Endothelial cell of umbilical vein (primary cell): ENCODE measurements around the gene RTP1. TPM values are rescaled to one million over a fixed set of nuclear protein-coding genes. Genes with fewer than 3 reads are reported as not detected.

Experiments used
- BruUV-seq: library from RNA; stranded (reverse); fragments of 400-500 nt; replicated peaks from 2 replicates; lab custom pipeline; 2021; lab: Mats Ljungman, UMichigan
- CTCF ChIA-PET: fragments of 300-600, 350-600 bp; sonication (Branson Sonifier 250); formaldehyde crosslinking; loops from one replicate; lab custom pipeline; 2021; ENCODE audit warnings: antibody characterized with exemption, inconsistent platforms; lab: Charles Lee
- POLR2A ChIA-PET: fragments of 300-600, 350-600 bp; sonication (Branson Sonifier 250); formaldehyde crosslinking; loops from one replicate; lab custom pipeline; 2021; ENCODE audit warnings: antibody characterized with exemption, inconsistent platforms; lab: Charles Lee
- DNase-seq: peaks from one replicate; pipeline ENCODE4 v3.0.0-alpha.2; 2011; ENCODE audit warnings: low read depth, low spot score
- FAIRE-seq: peaks from 2 replicates; lab custom pipeline; 2011; peaks lifted over from hg19 to GRCh38; lab: Jason Lieb, UNC
- H2AFZ ChIP-seq: 2 replicates; pipeline ENCODE4 v1.6.0; 2012; ENCODE audit warnings: low read depth, low read length, control low read depth, inconsistent platforms
- H3K27ac ChIP-seq: 2 replicates; pipeline ENCODE4 v1.5.1; 2011; ENCODE audit warnings: low read depth, mild to moderate bottlenecking, control low read depth, low read length, moderate library complexity; ENCODE audit not compliant: insufficient read depth
- H3K27me3 ChIP-seq, 2 experiments: 2 replicates each; pipeline versions ENCODE4 v1.6.0 to v1.6.1; 2011; ENCODE audit warnings: low read length in 2 of 2, mixed read lengths in 1 of 2; ENCODE audit not compliant: control insufficient read depth in 2 of 2, insufficient read depth in 2 of 2
- H3K36me3 ChIP-seq, 2 experiments: 2 replicates in 1 of 2; 3 replicates in 1 of 2; pipeline ENCODE4 v1.5.1; 2011; ENCODE audit warnings: low read length in 2 of 2, mild to moderate bottlenecking in 1 of 2, moderate library complexity in 1 of 2; ENCODE audit not compliant: control insufficient read depth in 2 of 2, insufficient read depth in 2 of 2; ENCODE audit errors: extremely low read depth in 1 of 2
- H3K4me1 ChIP-seq: 3 replicates; pipeline ENCODE4 v1.5.1; 2011; ENCODE audit warnings: mild to moderate bottlenecking, low read length; ENCODE audit not compliant: control insufficient read depth, insufficient read depth; ENCODE audit errors: extremely low read depth
- H3K4me2 ChIP-seq: 2 replicates; pipeline ENCODE4 v1.6.1; 2011; ENCODE audit warnings: low read length, control low read depth, mixed read lengths; ENCODE audit not compliant: insufficient read depth
- H3K4me3 ChIP-seq, 3 experiments: fragments of 200-600 bp in 1 of 3; sonication (generic), shearing (Covaris generic) in 1 of 3; replicated peaks in 1 of 3; 2 replicates each; pipeline ENCODE4 v1.5.1; 2011 to 2016; ENCODE audit warnings: control low read depth in 3 of 3, low read length in 3 of 3, mild to moderate bottlenecking in 2 of 3, inconsistent platforms in 1 of 3, low read depth in 1 of 3, moderate library complexity in 1 of 3; ENCODE audit not compliant: insufficient read depth in 1 of 3
- H3K79me2 ChIP-seq: 2 replicates; pipeline ENCODE4 v1.6.0; 2012; ENCODE audit warnings: low read length, inconsistent platforms; ENCODE audit not compliant: control insufficient read depth, insufficient read depth
- H3K9ac ChIP-seq: replicated peaks from 2 replicates; pipeline ENCODE3; 2011; ENCODE audit warnings: low read length, control low read depth; ENCODE audit not compliant: insufficient read depth; ENCODE audit errors: extremely low read depth
- H3K9me1 ChIP-seq: replicated peaks from 3 replicates; pipeline ENCODE4 v1.6.0; 2011; ENCODE audit warnings: mild to moderate bottlenecking, low read length; ENCODE audit not compliant: control insufficient read depth, insufficient read depth; ENCODE audit errors: extremely low read depth
- H3K9me3 ChIP-seq: replicated peaks from 2 replicates; pipeline ENCODE4 v1.5.1; 2012; ENCODE audit warnings: low read length, inconsistent platforms; ENCODE audit not compliant: control insufficient read depth, insufficient read depth
- H4K20me1 ChIP-seq: replicated peaks from 2 replicates; pipeline ENCODE3; 2011; ENCODE audit warnings: mild to moderate bottlenecking, low read length; ENCODE audit not compliant: control insufficient read depth, insufficient read depth; ENCODE audit errors: extremely low read depth
- CTCF ChIP-seq, 2 donors: IDR thresholded peaks; 1 replicate in 1 of 2; 2 replicates in 1 of 2; pipeline ENCODE4 v1.5.1; 2011; ENCODE audit warnings: low read length in 2 of 2, mild to moderate bottlenecking in 2 of 2, moderate library complexity in 2 of 2, control low read depth in 1 of 2, inconsistent platforms in 1 of 2, low read depth in 1 of 2; ENCODE audit not compliant: insufficient read depth in 1 of 2; ENCODE audit errors: extremely low read depth in 1 of 2
- EZH2 ChIP-seq: IDR thresholded peaks from 2 replicates; pipeline ENCODE4 v1.6.1; 2012; ENCODE audit warnings: borderline replicate concordance, low read depth, mild to moderate bottlenecking, moderate library complexity, low read length, inconsistent platforms; ENCODE audit not compliant: severe bottlenecking
- FOS ChIP-seq: IDR thresholded peaks from 2 replicates; pipeline ENCODE4 v1.6.1; 2011; ENCODE audit warnings: mild to moderate bottlenecking, low read length, moderate library complexity, borderline replicate concordance; ENCODE audit not compliant: insufficient read depth
- GATA2 ChIP-seq: IDR thresholded peaks from 2 replicates; pipeline ENCODE4 v1.7.0; 2011; ENCODE audit warnings: low read depth, mild to moderate bottlenecking, moderate library complexity, mixed read lengths, low read length; ENCODE audit not compliant: insufficient read length, insufficient read depth
- JUN ChIP-seq: IDR thresholded peaks from 2 replicates; pipeline ENCODE4 v1.6.1; 2011; ENCODE audit warnings: borderline replicate concordance, low read depth; ENCODE audit not compliant: insufficient read length, insufficient read depth
- MAX ChIP-seq: IDR thresholded peaks from 2 replicates; pipeline ENCODE4 v1.6.1; 2011; ENCODE audit not compliant: insufficient read depth, insufficient read length
- MYC ChIP-seq: IDR thresholded peaks from one replicate; pipeline ENCODE4 v1.6.1; 2011; ENCODE audit warnings: mild to moderate bottlenecking, low read depth, low read length
- POLR2A ChIP-seq: IDR thresholded peaks from 2 replicates; pipeline ENCODE4 v1.6.1; 2012; ENCODE audit warnings: low read depth, mild to moderate bottlenecking, control low read depth, low read length
- POLR2AphosphoS5 ChIP-seq: IDR thresholded peaks from 2 replicates; pipeline ENCODE4 v1.6.1; 2012; ENCODE audit warnings: low read depth, mild to moderate bottlenecking, control low read depth, low read length, moderate library complexity; ENCODE audit not compliant: insufficient read depth
- dilution Hi-C: fragments of 300-500 bp; cut with MboI; formaldehyde crosslinking; loops from one replicate; pipeline ENCODE4 v1.15.0; 2019; ENCODE audit warnings: low sequenced_read_pairs; ENCODE audit not compliant: extremely low pct_ligation_motif_present
- intact Hi-C: fragments of 100-400 bp; cut with micrococcal nuclease; formaldehyde crosslinking; loops from one replicate; pipeline ENCODE4 v1.10.0; 2022
- polyA plus RNA-seq, 4 experiments: library from polyadenylated mRNA; depleted of rRNA in 3 of 4; stranded (reverse) in 3 of 4; unstranded in 1 of 4; fragments of >200 nt; gene quantifications; 2 replicates each; pipeline versions ENCODE4 v1.2.1 to v1.2.3, GENCODE V29; 2011 to 2012; ENCODE audit warnings: missing spikeins in 1 of 4
- total RNA-seq: library from RNA; stranded (reverse); gene quantifications from 2 replicates; pipeline ENCODE4 v1.2.3, GENCODE V29; 2021

The RTP1 gene
- total and polyA plus RNA-seq, 2 donors (not counting 3 experiments of a cell fraction or from before 2014, with no cell fraction given) = not detected

- H3K36me3 ChIP-seq = no peaks in the 10 kb centered on the region
- intact Hi-C loops = no loop called here
- POLR2A ChIA-PET = no interaction called here
- H4K20me1 ChIP-seq = no peaks in the 10 kb centered on the region
- no TSS peak for BruUV-seq
- H3K4me3 ChIP-seq = no peak overlapping the region
- no peaks in the 10 kb centered on the region for H3K27me3 ChIP-seq
- no peak overlapping the region for H2AFZ ChIP-seq
- dilution Hi-C loops = no loop called here
- no peaks in the 10 kb centered on the region for H3K9me3 ChIP-seq
- FAIRE-seq (no peak), DNase-seq (no peak)
- H3K27ac ChIP-seq = no peak overlapping the region
- no peaks in the 10 kb centered on the region for H3K4me1 ChIP-seq
- CTCF ChIA-PET = interaction anchor here (0.6 to 9.1 kb wide), 10 partner anchors 11 to 1994 kb away, joined by 3 to 396 read pairs (median 5); no protein-coding TSS in a partner anchor
- no peak for TF ChIP-seq CTCF (IDR thresholded peaks at IDR 0.05; ENCODE audit: extremely low read depth in 1 of 2, insufficient read depth in 1 of 2, low read depth in 1 of 2, low read length in 2 of 2)
- TF ChIP-seq POLR2AphosphoS5 = no peak
- no peak for TF ChIP-seq MYC
- TF ChIP-seq POLR2A = no peak
- no peak for TF ChIP-seq FOS
- no peak for TF ChIP-seq GATA2
- TF ChIP-seq MAX = no peak
- no peak for TF ChIP-seq EZH2
- TF ChIP-seq JUN = no peak
- no peaks in the 10 kb centered on the region for H3K9me1 ChIP-seq
- H3K4me2 ChIP-seq = no peak overlapping the region
- H3K9ac ChIP-seq = no peak overlapping the region
- no peaks in the 10 kb centered on the region for H3K79me2 ChIP-seq
Observed at GRCh38 chr3:187223799-187224198, 26.5 kb downstream of the RTP1 start.
